CD4-positive, alpha-beta memory T cell (primary cell): ENCODE measurements around the gene ZC3H7A. TPM values are rescaled to one million over a fixed set of nuclear protein-coding genes. Genes with fewer than 3 reads are reported as not detected.

Experiments
- CTCF ChIA-PET: fragments of 350-600 bp; sonication (Branson Sonifier 250); formaldehyde crosslinking; loops from one replicate; lab custom pipeline; 2021; ENCODE audit warnings: inconsistent platforms; ENCODE audit not compliant: partially characterized antibody; lab: Charles Lee
- POLR2A ChIA-PET: fragments of 350-600 bp; sonication (Branson Sonifier 250); formaldehyde crosslinking; loops from one replicate; lab custom pipeline; 2021; ENCODE audit not compliant: partially characterized antibody; lab: Charles Lee
- DNase-seq, 5 donors: peaks; one replicate each; pipeline versions ENCODE4 v3.0.0 to v3.0.0-alpha.2; 2020 to 2022; ENCODE audit warnings: mixed read lengths in 1 of 5
- H3K27ac ChIP-seq: one replicate; pipeline ENCODE4 v1.7.0; 2013; ENCODE audit warnings: low read depth, low read length
- H3K27me3 ChIP-seq: 2 replicates; pipeline ENCODE4 v1.7.0; 2013; ENCODE audit warnings: mild to moderate bottlenecking, low read length, moderate library complexity; ENCODE audit not compliant: insufficient read depth
- H3K36me3 ChIP-seq: 2 replicates; pipeline ENCODE4 v1.7.0; 2013; ENCODE audit warnings: mild to moderate bottlenecking, low read length, moderate library complexity; ENCODE audit not compliant: insufficient read depth
- H3K4me1 ChIP-seq: 2 replicates; pipeline ENCODE4 v1.7.0; 2013; ENCODE audit warnings: mild to moderate bottlenecking, low read length, moderate library complexity; ENCODE audit not compliant: insufficient read depth
- H3K4me3 ChIP-seq, 2 donors: one replicate each; pipeline ENCODE4 v1.7.0; 2013; ENCODE audit warnings: low read length in 2 of 2, mild to moderate bottlenecking in 1 of 2
- H3K9me3 ChIP-seq, 2 donors: one replicate each; pipeline ENCODE4 v1.7.0; 2013; ENCODE audit warnings: low read length in 2 of 2, control low read depth in 1 of 2; ENCODE audit not compliant: control insufficient read depth in 1 of 2
- H3K27ac Mint-ChIP-seq, 7 donors: one replicate each; pipeline ENCODE4 v1.8.0; 2020 to 2021; ENCODE audit warnings: mixed read lengths in 7 of 7, mild to moderate bottlenecking in 6 of 7, inconsistent platforms in 3 of 7, moderate library complexity in 3 of 7
- H3K27me3 Mint-ChIP-seq, 2 donors: one replicate each; pipeline ENCODE4 v1.8.0; 2020 to 2021; ENCODE audit warnings: mixed read lengths in 2 of 2
- H3K36me3 Mint-ChIP-seq, 2 donors: one replicate each; pipeline ENCODE4 v1.8.0; 2020 to 2021; ENCODE audit warnings: mixed read lengths in 2 of 2, inconsistent platforms in 1 of 2, mild to moderate bottlenecking in 1 of 2
- H3K4me1 Mint-ChIP-seq, 4 donors: one replicate each; pipeline ENCODE4 v1.8.0; 2020 to 2021; ENCODE audit warnings: mixed read lengths in 4 of 4, mild to moderate bottlenecking in 1 of 4
- H3K4me3 Mint-ChIP-seq, 8 donors: one replicate each; pipeline ENCODE4 v1.8.0; 2020 to 2021; ENCODE audit warnings: mixed read lengths in 8 of 8, mild to moderate bottlenecking in 7 of 8, moderate library complexity in 6 of 8, inconsistent platforms in 3 of 8
- H3K9me3 Mint-ChIP-seq, 8 donors: one replicate each; pipeline ENCODE4 v1.8.0; 2020 to 2021; ENCODE audit warnings: mixed read lengths in 8 of 8, mild to moderate bottlenecking in 5 of 8, inconsistent platforms in 3 of 8, moderate library complexity in 1 of 8
- intact Hi-C: fragments of 100-400 bp; cut with micrococcal nuclease; formaldehyde crosslinking; loops from one replicate; pipeline ENCODE4 v1.15.1; 2023
- polyA plus RNA-seq, 2 donors: library from polyadenylated mRNA; unstranded; fragments of 300-500 nt; fragmentation: Illumina TruSeq; gene quantifications; one replicate each; pipeline ENCODE4 v1.2.3, GENCODE V29; 2021
- total RNA-seq, 2 experiments: library from RNA; stranded (reverse); gene quantifications; one replicate each; pipeline ENCODE4 v1.2.3, GENCODE V29; 2021

Gene ZC3H7A
- 10 to 100 TPM; 85.0 to 92.1 TPM for total RNA-seq
- 10 to 100 TPM; 39.9 to 47.6 TPM for polyA plus RNA-seq

GRCh38 chr16:11797166-11797956 is at the start of gene ZC3H7A:
Gene ZC3H7A (minus strand): TSS chr16:11797258. CDS start chr16:11782354, 14,904 bp downstream.
- peaks cover 0 to 3% (median 0%) of the 10 kb centered on the region in 8 donors for H3K9me3 Mint-ChIP-seq
- Histone ChIP-seq H3K27me3 (no peaks in the 10 kb centered on the region), H3K4me1 (peaks cover 66% of the 10 kb centered on the region), H3K9me3 (no peaks in the 10 kb centered on the region), H3K27ac (peak within 1 kb of the TSS; percentile 99), H3K4me3 (peak within 1 kb of the TSS; percentile 62 to 91), H3K36me3 (no peaks in the 10 kb centered on the region)
- H3K36me3 Mint-ChIP-seq, result peaks cover 0 to 32% of the 10 kb centered on the region in 2 donors
- intact Hi-C loops, result loop anchor here (1.0 to 5.0 kb wide), 7 partner anchors 14 to 855 kb away; partner anchors contain the start of genes CLEC16A, DEXI, GSPT1 and RSL1D1
- ChIA-PET CTCF (interaction anchor here (0.7 to 3.4 kb wide), 21 partner anchors 10 to 389 kb away, joined by 3 to 27 read pairs (median 4); partner anchors contain the start of gene TXNDC11), POLR2A (interaction anchor here (0.7 to 7.7 kb wide), 26 partner anchors 8 to 852 kb away, joined by 3 to 155 read pairs (median 4); partner anchors contain the start of genes CLEC16A, GSPT1, LITAF and RSL1D1)
- DNase-seq, result peak; percentile 93 to 95 (median 94)
- peak within 1 kb of the TSS; percentile 97 to 99 (median 99) for H3K27ac Mint-ChIP-seq
- H3K4me3 Mint-ChIP-seq, result peak within 1 kb of the TSS; percentile 89 to 98 (median 96)
- H3K4me1 Mint-ChIP-seq, result peaks cover 46 to 84% (median 66%) of the 10 kb centered on the region in 4 donors
- no peaks in the 10 kb centered on the region for H3K27me3 Mint-ChIP-seq

GRCh38 chr16:11844499-11844898 is 47.4 kb upstream of the ZC3H7A start:
- H3K4me3 Mint-ChIP-seq, result no peak overlapping the region
- Histone ChIP-seq H3K9me3 (no peaks in the 10 kb centered on the region), H3K4me1 (peaks cover 14% of the 10 kb centered on the region), H3K27me3 (no peaks in the 10 kb centered on the region), H3K36me3 (peaks cover 79% of the 10 kb centered on the region), H3K4me3 (no peak overlapping the region), H3K27ac (no peak overlapping the region)
- H3K27me3 Mint-ChIP-seq, result no peaks in the 10 kb centered on the region
- H3K36me3 Mint-ChIP-seq, result peaks cover 34 to 71% of the 10 kb centered on the region in 2 donors
- no peak for DNase-seq
- ChIA-PET CTCF (no interaction called here), POLR2A (no interaction called here)
- intact Hi-C loops, result no loop called here
- H3K9me3 Mint-ChIP-seq, result peaks cover 0 to 2% (median 0%) of the 10 kb centered on the region in 8 donors
- H3K27ac Mint-ChIP-seq, result no peak overlapping the region
- peaks cover 6 to 28% (median 16%) of the 10 kb centered on the region in 4 donors for H3K4me1 Mint-ChIP-seq

- POLR2A ChIA-PET, result no interaction called here
Observed at GRCh38 chr16:11843861-11844260, 46.8 kb upstream of the ZC3H7A start.

GRCh38 chr16:11843206-11843605 is 46.1 kb upstream of the ZC3H7A start:
- Histone ChIP-seq H3K4me3 (no peak overlapping the region), H3K36me3 (peaks cover 76% of the 10 kb centered on the region), H3K4me1 (peaks cover 1% of the 10 kb centered on the region), H3K27ac (no peak overlapping the region), H3K27me3 (no peaks in the 10 kb centered on the region), H3K9me3 (no peaks in the 10 kb centered on the region)
- H3K4me3 Mint-ChIP-seq, result no peak overlapping the region
- H3K36me3 Mint-ChIP-seq, result peaks cover 36 to 68% of the 10 kb centered on the region in 2 donors
- peaks cover 0 to 2% (median 0%) of the 10 kb centered on the region in 8 donors for H3K9me3 Mint-ChIP-seq
- H3K27ac Mint-ChIP-seq, result peak overlapping the region in 1 of 7 donors; percentile 75
- intact Hi-C loops, result loop anchor here (2.0 kb wide), 1 partner anchor 78 kb away; no protein-coding TSS in a partner anchor
- no peak for DNase-seq
- no peaks in the 10 kb centered on the region for H3K27me3 Mint-ChIP-seq
- H3K4me1 Mint-ChIP-seq, result peaks cover 2 to 16% (median 9%) of the 10 kb centered on the region in 4 donors
- CTCF ChIA-PET, result no interaction called here
- POLR2A ChIA-PET, result no interaction called here

More at GRCh38 chr16:11843861-11844260, 46.8 kb upstream of the ZC3H7A start:
- no peak for DNase-seq
- H3K4me1 Mint-ChIP-seq, result peaks cover 2 to 22% (median 12%) of the 10 kb centered on the region in 4 donors
- H3K4me3 ChIP-seq, result no peak overlapping the region
- peaks cover 80% of the 10 kb centered on the region for H3K36me3 ChIP-seq
- H3K36me3 Mint-ChIP-seq, result peaks cover 36 to 73% of the 10 kb centered on the region in 2 donors
- H3K27me3 Mint-ChIP-seq, result no peaks in the 10 kb centered on the region
- intact Hi-C loops, result loop anchor here (2.0 kb wide), 1 partner anchor 79 kb away; no protein-coding TSS in a partner anchor
- H3K27ac ChIP-seq, result no peak overlapping the region
- H3K9me3 Mint-ChIP-seq, result peaks cover 0 to 2% (median 0%) of the 10 kb centered on the region in 8 donors
- H3K4me3 Mint-ChIP-seq, result no peak overlapping the region
- peak overlapping the region in 2 of 7 donors; percentile 42 to 57 for H3K27ac Mint-ChIP-seq
- CTCF ChIA-PET, result no interaction called here
- H3K4me1 ChIP-seq, result peaks cover 8% of the 10 kb centered on the region
- H3K27me3 ChIP-seq, result no peaks in the 10 kb centered on the region
- no peaks in the 10 kb centered on the region for H3K9me3 ChIP-seq

- H3K27me3 ChIP-seq, result no peaks in the 10 kb centered on the region
- H3K4me3 ChIP-seq, result no peak overlapping the region
- H3K4me1 ChIP-seq, result no peaks in the 10 kb centered on the region
- H3K9me3 ChIP-seq, result no peaks in the 10 kb centered on the region
- peaks cover 2 to 9% (median 6%) of the 10 kb centered on the region in 4 donors for H3K4me1 Mint-ChIP-seq
- H3K36me3 ChIP-seq, result peaks cover 72% of the 10 kb centered on the region
- POLR2A ChIA-PET, result interaction anchor here (1.5 kb wide), 1 partner anchor 44 kb away, joined by 4 read pairs; the partner anchor contains the start of gene ZC3H7A
- H3K9me3 Mint-ChIP-seq, result peaks cover 0 to 2% (median 0%) of the 10 kb centered on the region in 8 donors
- H3K36me3 Mint-ChIP-seq, result peaks cover 50 to 70% of the 10 kb centered on the region in 2 donors
- no peak overlapping the region for H3K4me3 Mint-ChIP-seq
- H3K27me3 Mint-ChIP-seq, result no peaks in the 10 kb centered on the region
- DNase-seq, result no peak
- intact Hi-C loops, result no loop called here
- CTCF ChIA-PET, result interaction anchor here (1.2 kb wide), 2 partner anchors 43 to 435 kb away, joined by 3 to 4 read pairs; partner anchors contain the start of gene ZC3H7A
- no peak overlapping the region for H3K27ac ChIP-seq
- H3K27ac Mint-ChIP-seq, result no peak overlapping the region
Observed at GRCh38 chr16:11841026-11841425, 44.0 kb upstream of the ZC3H7A start.

GRCh38 chr16:11836650-11837244 is 39.7 kb upstream of the ZC3H7A start:
- Mint-ChIP-seq H3K36me3 (peaks cover 39 to 49% of the 10 kb centered on the region in 2 donors), H3K27me3 (no peaks in the 10 kb centered on the region), H3K4me1 (peaks cover 0 to 2% (median 0%) of the 10 kb centered on the region in 4 donors), H3K4me3 (no peak overlapping the region), H3K27ac (peak overlapping the region in 2 of 7 donors; percentile 8 to 29), H3K9me3 (peaks cover 0 to 1% (median 0%) of the 10 kb centered on the region in 8 donors)
- Histone ChIP-seq H3K27ac (no peak overlapping the region), H3K4me3 (no peak overlapping the region), H3K4me1 (no peaks in the 10 kb centered on the region), H3K27me3 (no peaks in the 10 kb centered on the region), H3K36me3 (peaks cover 44% of the 10 kb centered on the region), H3K9me3 (no peaks in the 10 kb centered on the region)
- POLR2A ChIA-PET, result interaction anchor here (1.1 kb wide), 1 partner anchor 40 kb away, joined by 3 read pairs; the partner anchor contains the start of gene ZC3H7A
- CTCF ChIA-PET, result no interaction called here
- no peak for DNase-seq
- intact Hi-C loops, result no loop called here
